H1 (cell line): ENCODE data around the gene GRIK4. TPM values are rescaled to one million over a fixed set of nuclear protein-coding genes. Genes with fewer than 3 reads are reported as not detected.

Experiments used
- BACH1 ChIP-seq: IDR thresholded peaks from 2 replicates; pipeline ENCODE4 v1.6.1; 2012; ENCODE audit warnings: low read length, improper control_type of control experiment
- FOSL1 ChIP-seq: IDR thresholded peaks from 2 replicates; pipeline ENCODE4 v1.6.1; 2011; ENCODE audit warnings: mild to moderate bottlenecking, low read depth, low read length, moderate library complexity; ENCODE audit not compliant: insufficient read depth
- NANOG ChIP-seq: IDR thresholded peaks from 2 replicates; pipeline ENCODE4 v1.6.1; 2011; ENCODE audit warnings: low read length, low read depth, mild to moderate bottlenecking, inconsistent platforms; ENCODE audit not compliant: insufficient read depth, poor library complexity, severe bottlenecking
- polyA plus RNA-seq, 7 experiments: library from polyadenylated mRNA; depleted of rRNA in 3 of 7; stranded (reverse) in 5 of 7; unstranded in 2 of 7; fragments of >200 nt in 5 of 7; fragments of 200-250 nt in 2 of 7; gene quantifications; 1 replicate in 5 of 7; 2 replicates in 1 of 7; 4 replicates in 1 of 7; pipeline versions ENCODE4 v1.2.1 to v1.2.3, GENCODE V29; 2011 to 2013; ENCODE audit warnings: missing spikeins in 2 of 7, mixed read lengths in 2 of 7
- total RNA-seq: library from RNA; stranded (reverse); fragmentation: NEBNext Ultra II Directional; extraction: Animal tissue kit (Norgen Biotek cat#: 25700); gene quantifications from 2 replicates; pipeline ENCODE4 v1.2.1, GENCODE V29; 2021

Gene GRIK4
- total and polyA plus RNA-seq, 2 of the 8 experiments (the other 6 are each of a cell fraction or from before 2014, with no cell fraction given): 1.2 to 2.9 TPM

DNA sequence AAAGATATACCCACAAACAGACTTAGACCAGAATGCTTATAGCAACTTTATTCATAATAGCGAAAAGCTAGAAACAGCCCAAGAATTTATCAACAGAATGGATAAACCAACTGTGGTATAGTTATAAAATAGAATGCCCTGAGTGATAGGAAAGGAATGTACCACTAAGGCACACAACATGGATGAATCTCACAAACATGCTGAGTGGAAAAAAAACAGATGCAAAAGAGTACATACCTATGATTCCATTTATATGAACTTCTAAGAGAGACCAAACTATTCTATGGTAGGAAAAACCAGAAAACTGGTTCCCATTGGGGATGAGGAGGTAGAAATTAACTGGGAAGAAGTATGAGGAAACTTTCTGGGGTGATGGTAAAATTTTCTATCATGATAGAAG is 40.4 kb upstream of the GRIK4 start (continued):
- TF ChIP-seq BACH1: no peak
- no peak for TF ChIP-seq NANOG
- no peak for TF ChIP-seq FOSL1
